GM10266 (cell line): ENCODE results near the gene BIVM.

ENCODE experiments used
- DNase-seq: peaks from one replicate; pipeline ENCODE4 v3.0.0; 2012; ENCODE audit errors: extremely low spot score
- TF ChIP-seq, protein P1 (sequence below): IDR thresholded peaks from 2 replicates; pipeline ENCODE4 v1.5.1; 2012; ENCODE audit warnings: mild to moderate bottlenecking, low read depth; ENCODE audit not compliant: control insufficient read depth, insufficient read depth; ENCODE audit errors: missing control alignments

Gene BIVM

DNA sequence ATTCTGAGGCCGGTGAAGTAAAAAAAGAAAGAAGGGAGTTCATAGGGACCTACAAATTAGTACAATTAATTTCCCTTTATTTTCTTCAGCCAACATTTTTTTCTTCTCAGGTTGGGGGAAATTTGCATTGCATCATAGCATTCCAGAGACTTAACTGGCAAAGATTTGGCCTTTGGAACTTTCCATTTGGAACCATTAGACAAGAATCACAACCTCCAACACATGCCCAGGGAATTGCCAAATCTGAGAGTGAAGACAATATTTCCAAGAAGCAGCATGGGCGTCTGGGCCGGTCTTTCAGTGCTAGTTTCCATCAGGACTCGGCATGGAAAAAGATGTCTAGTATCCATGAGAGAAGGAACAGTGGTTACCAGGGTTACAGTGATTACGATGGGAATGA is 40.5 kb downstream of the BIVM start:
- TF ChIP-seq, protein P1, sequence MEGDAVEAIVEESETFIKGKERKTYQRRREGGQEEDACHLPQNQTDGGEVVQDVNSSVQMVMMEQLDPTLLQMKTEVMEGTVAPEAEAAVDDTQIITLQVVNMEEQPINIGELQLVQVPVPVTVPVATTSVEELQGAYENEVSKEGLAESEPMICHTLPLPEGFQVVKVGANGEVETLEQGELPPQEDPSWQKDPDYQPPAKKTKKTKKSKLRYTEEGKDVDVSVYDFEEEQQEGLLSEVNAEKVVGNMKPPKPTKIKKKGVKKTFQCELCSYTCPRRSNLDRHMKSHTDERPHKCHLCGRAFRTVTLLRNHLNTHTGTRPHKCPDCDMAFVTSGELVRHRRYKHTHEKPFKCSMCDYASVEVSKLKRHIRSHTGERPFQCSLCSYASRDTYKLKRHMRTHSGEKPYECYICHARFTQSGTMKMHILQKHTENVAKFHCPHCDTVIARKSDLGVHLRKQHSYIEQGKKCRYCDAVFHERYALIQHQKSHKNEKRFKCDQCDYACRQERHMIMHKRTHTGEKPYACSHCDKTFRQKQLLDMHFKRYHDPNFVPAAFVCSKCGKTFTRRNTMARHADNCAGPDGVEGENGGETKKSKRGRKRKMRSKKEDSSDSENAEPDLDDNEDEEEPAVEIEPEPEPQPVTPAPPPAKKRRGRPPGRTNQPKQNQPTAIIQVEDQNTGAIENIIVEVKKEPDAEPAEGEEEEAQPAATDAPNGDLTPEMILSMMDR, result no peak
- no peak for DNase-seq

DNA sequence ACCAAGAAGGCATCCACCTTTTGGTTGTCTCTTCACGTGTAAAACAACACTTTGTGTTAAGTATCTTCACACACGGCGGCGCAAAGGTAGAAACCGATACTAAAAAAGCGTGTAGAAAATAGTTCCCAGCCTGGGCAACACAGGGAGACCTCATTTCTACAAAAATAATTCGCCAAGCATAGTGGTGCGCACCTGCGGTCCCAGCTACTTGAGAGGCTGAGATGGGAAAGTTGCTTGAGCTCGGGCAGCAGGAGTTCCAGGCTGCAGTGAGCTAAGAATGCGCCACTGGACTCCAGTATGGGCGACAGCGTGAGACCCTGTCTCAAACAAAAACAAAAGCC is 46.3 kb downstream of the BIVM start:
- TF ChIP-seq, protein P1, result no peak

DNA sequence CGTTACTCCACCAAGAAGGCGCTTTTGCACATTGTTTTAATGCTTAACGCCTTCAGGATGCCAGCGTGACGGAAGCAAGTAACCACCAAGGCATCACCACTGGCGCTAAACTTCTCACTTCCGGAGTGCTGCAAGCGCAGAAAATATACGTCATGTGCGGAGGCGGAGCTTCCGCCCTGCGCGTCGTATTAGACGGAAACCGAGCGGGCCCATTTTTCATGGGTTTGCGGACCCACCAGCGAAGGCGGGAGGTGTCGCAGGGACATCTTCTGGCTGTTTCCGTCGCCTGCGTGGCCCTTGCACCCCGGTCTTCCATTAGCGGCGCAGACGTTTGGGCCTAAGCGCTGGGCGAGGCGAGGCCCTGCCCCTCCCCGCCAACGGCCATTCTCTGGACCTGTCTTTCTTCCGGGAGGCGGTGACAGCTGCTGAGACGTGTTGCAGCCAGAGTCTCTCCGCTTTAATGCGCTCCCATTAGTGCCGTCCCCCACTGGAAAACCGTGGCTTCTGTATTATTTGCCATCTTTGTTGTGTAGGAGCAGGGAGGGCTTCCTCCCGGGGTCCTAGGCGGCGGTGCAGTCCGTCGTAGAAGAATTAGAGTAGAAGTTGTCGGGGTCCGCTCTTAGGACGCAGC is 46.8 kb downstream of the BIVM start, which contains the start of gene ERCC5:
Gene ERCC5, plus strand, starts transcription at position 403 of the 631 bp plus-strand sequence. CDS start 235 bp downstream, outside the sequence.
- TF ChIP-seq, protein P1, result peak; percentile 22
- DNase-seq, result peak; percentile 74

More for the DNA sequence above, 46.3 kb downstream of the BIVM start:
- DNase-seq, result no peak

DNA sequence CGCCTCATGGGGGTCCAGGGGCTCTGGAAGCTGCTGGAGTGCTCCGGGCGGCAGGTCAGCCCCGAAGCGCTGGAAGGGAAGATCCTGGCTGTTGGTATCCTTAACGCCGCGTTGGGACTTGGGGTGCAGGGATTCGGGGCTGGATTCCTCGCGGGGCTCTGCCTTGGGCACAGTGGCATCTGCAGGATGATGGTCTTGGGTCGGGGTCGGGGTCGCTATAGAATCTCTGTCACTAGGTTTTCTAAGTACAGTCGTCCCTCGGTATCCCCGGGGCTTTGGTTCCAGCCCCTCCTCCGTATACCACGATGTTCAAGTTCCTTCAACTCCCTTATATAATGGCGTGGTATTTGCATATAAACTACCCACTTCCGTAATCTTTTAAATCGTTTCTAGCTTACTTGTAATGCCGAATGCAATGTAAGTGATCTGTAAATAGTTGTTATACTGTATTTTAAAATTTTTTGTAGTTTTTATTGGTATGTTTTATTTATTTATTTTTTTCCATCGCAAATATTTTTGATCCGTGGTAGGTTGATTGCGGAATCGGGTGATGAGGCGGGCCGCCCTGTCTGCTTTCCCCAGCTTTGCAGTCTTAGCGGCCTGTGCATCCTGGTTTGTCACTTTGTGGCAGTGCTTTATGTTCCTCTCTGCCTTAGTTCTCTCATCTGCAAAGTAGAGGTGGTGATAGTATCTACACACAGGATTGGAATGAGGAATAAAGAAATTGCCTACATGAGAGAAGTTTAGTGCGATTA is 47.5 kb downstream of the BIVM start:
- TF ChIP-seq, protein P1, result no peak

DNA sequence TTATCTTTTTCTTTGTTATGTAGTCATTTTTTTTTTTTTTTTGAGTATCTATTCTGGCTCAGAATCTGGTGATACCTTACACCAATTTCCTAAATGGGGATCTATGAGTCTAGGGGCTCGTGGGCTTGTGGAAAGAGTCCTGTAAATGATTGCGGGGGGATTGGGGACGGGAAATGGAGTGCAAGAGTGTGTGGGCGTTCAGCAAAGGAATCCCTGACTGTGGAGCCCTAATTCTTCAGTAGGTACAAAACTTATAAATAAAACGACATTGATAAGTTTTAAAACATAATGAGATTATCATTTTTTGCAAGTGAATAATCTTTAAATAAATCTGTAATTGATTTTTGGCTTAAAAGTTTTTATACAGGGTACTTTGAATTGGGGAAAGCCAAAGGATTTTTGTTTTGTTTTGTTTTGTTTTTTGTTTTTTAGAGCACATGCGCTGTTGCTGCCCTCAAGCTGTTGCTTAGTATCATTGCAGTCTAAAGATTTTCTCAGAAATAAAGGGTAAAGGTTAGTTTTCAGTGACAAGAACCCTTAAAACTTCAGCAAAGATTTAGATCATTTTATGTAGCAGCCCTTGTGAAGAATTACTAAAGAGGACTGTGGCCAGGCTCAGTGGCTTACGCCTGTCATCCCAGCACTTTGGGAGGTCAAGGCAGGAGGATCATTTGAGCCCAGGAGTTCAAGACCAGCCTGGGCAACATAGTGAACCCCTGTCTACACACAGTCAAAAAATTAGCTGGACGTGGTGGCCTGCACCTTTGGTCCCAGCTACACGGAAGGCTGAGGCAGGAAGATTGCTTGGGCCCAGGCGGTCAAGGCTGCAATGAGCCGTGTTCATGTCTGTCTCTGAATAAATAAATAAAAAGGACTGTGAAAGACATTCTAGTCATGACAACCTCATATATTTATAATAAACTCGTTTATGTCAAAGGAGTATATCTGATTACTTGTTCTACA is 48.6 kb downstream of the BIVM start:
- TF ChIP-seq, protein P1, result peak; percentile 73

More for the DNA sequence above, 47.5 kb downstream of the BIVM start:
- peak; percentile 10 for DNase-seq

DNA sequence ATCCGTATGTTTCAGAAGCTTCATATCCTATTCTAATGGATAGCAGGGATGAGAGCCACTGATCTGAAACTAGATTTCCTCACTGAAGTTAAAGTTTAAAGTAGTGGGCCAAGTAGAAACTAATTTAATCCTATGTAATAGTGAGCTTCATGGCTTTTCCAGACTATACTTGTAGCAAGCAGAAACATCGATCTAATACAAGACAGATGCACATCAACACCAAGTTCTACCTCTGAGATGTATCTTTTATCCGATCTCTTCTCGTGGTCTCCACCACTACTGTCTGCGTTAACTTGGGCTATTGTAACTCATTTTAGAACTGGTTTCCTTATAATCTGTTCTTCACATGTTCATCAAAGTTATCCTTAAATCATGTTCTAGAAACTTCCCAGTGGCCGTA is 50.0 kb downstream of the BIVM start:
- TF ChIP-seq, protein P1, result no peak
- DNase-seq, result no peak

More for the DNA sequence above, 48.6 kb downstream of the BIVM start:
- DNase-seq, result peak; percentile 11
